Measurements from ENCODE around the gene EPB41L5. TPM values are rescaled to one million over a fixed set of nuclear protein-coding genes. Genes with fewer than 3 reads are reported as not detected.
"Not testable (repeated sequence)": the region's sequence is repeated elsewhere in the genome, so short reads cannot be mapped to it uniquely, and the experiment has no call there.

EPB41L5 gene
- total and polyA plus RNA-seq, 5 donors from 2014 or later: 2.8 to 5.4 (median 3.6) TPM

- H3K4me1 ChIP-seq (ENCODE audit: control insufficient read depth, insufficient read depth, low read length, poor library complexity, severe bottlenecking); DNase-seq; H3K9me3 Mint-ChIP-seq; H3K36me3 ChIP-seq (ENCODE audit: control insufficient read depth, insufficient read depth, low read length); H3K27me3 Mint-ChIP-seq; H3K4me3 ChIP-seq (ENCODE audit: low read depth, low read length); H3K27ac ChIP-seq (ENCODE audit: insufficient read depth, low read length, poor library complexity, severe bottlenecking); H3K27ac Mint-ChIP-seq; H3K4me1 Mint-ChIP-seq; ATAC-seq (ENCODE audit: low read depth in 2 of 2); H3K27me3 ChIP-seq (ENCODE audit: control insufficient read depth, insufficient read depth, low read length); H3K4me3 Mint-ChIP-seq; H3K9me3 ChIP-seq (ENCODE audit: control insufficient read depth in 2 of 2, low read length in 2 of 2); H3K36me3 Mint-ChIP-seq: not testable (repeated sequence)
Measured at GRCh38 chr2:120068040-120068658, 55.3 kb downstream of the EPB41L5 start.

- H3K4me1 Mint-ChIP-seq: no peaks in the 10 kb centered on the region
- no peaks in the 10 kb centered on the region for H3K27me3 Mint-ChIP-seq
- H3K27ac Mint-ChIP-seq: no peak overlapping the region
- H3K9me3 Mint-ChIP-seq: peaks cover 0 to 4% (median 0%) of the 10 kb centered on the region in 7 donors
- peaks cover 7% of the 10 kb centered on the region for H3K36me3 Mint-ChIP-seq
- H3K4me3 Mint-ChIP-seq: no peak overlapping the region
- no peak overlapping the region for H3K4me3 ChIP-seq (ENCODE audit: low read depth, low read length)
- H3K9me3 ChIP-seq (ENCODE audit: control insufficient read depth in 2 of 2, low read length in 2 of 2): no peaks in the 10 kb centered on the region
- no peaks in the 10 kb centered on the region for H3K4me1 ChIP-seq (ENCODE audit: control insufficient read depth, insufficient read depth, low read length, poor library complexity, severe bottlenecking)
- no peaks in the 10 kb centered on the region for H3K27me3 ChIP-seq (ENCODE audit: control insufficient read depth, insufficient read depth, low read length)
- H3K27ac ChIP-seq (ENCODE audit: insufficient read depth, low read length, poor library complexity, severe bottlenecking): no peak overlapping the region
- no peaks in the 10 kb centered on the region for H3K36me3 ChIP-seq (ENCODE audit: control insufficient read depth, insufficient read depth, low read length)
- ATAC-seq (ENCODE audit: low read depth in 2 of 2) (no peak), DNase-seq (no peak)
Measured at GRCh38 chr2:120075545-120075944, 62.7 kb downstream of the EPB41L5 start.

GRCh38 chr2:120077896-120078295 lies 65.0 kb downstream of the EPB41L5 start:
- ATAC-seq (ENCODE audit: low read depth in 2 of 2) (no peak), DNase-seq (no peak)
- no peaks in the 10 kb centered on the region for H3K4me1 ChIP-seq (ENCODE audit: control insufficient read depth, insufficient read depth, low read length, poor library complexity, severe bottlenecking)
- Mint-ChIP-seq H3K36me3 (peaks cover 14% of the 10 kb centered on the region), H3K27me3 (no peaks in the 10 kb centered on the region), H3K4me1 (peaks cover 0 to 3% (median 0%) of the 10 kb centered on the region in 4 donors), H3K4me3 (no peak overlapping the region), H3K9me3 (peaks cover 0 to 4% (median 0%) of the 10 kb centered on the region in 7 donors), H3K27ac (no peak overlapping the region)
- no peaks in the 10 kb centered on the region for H3K36me3 ChIP-seq (ENCODE audit: control insufficient read depth, insufficient read depth, low read length)
- H3K9me3 ChIP-seq (ENCODE audit: control insufficient read depth in 2 of 2, low read length in 2 of 2): no peaks in the 10 kb centered on the region
- H3K27ac ChIP-seq (ENCODE audit: insufficient read depth, low read length, poor library complexity, severe bottlenecking): no peak overlapping the region
- H3K27me3 ChIP-seq (ENCODE audit: control insufficient read depth, insufficient read depth, low read length): no peaks in the 10 kb centered on the region
- no peak overlapping the region for H3K4me3 ChIP-seq (ENCODE audit: low read depth, low read length)

GRCh38 chr2:120079647-120080046 lies 66.8 kb downstream of the EPB41L5 start:
- Histone ChIP-seq H3K27me3 (ENCODE audit: control insufficient read depth, insufficient read depth, low read length) (no peaks in the 10 kb centered on the region), H3K4me3 (ENCODE audit: low read depth, low read length) (no peak overlapping the region), H3K36me3 (ENCODE audit: control insufficient read depth, insufficient read depth, low read length) (no peaks in the 10 kb centered on the region), H3K4me1 (ENCODE audit: control insufficient read depth, insufficient read depth, low read length, poor library complexity, severe bottlenecking) (no peaks in the 10 kb centered on the region), H3K27ac (ENCODE audit: insufficient read depth, low read length, poor library complexity, severe bottlenecking) (no peak overlapping the region), H3K9me3 (ENCODE audit: control insufficient read depth in 2 of 2, low read length in 2 of 2) (no peaks in the 10 kb centered on the region)
- ATAC-seq (ENCODE audit: low read depth in 2 of 2): no peak
- Mint-ChIP-seq H3K27me3 (no peaks in the 10 kb centered on the region), H3K4me1 (peaks cover 0 to 4% (median 0%) of the 10 kb centered on the region in 4 donors), H3K4me3 (no peak overlapping the region), H3K9me3 (peaks cover 0 to 7% (median 0%) of the 10 kb centered on the region in 7 donors), H3K36me3 (peaks cover 19% of the 10 kb centered on the region), H3K27ac (no peak overlapping the region)
- DNase-seq: no peak

GRCh38 chr2:120091436-120091835 lies 78.6 kb downstream of the EPB41L5 start:
- Mint-ChIP-seq H3K27ac (no peak overlapping the region), H3K9me3 (no peaks in the 10 kb centered on the region), H3K4me1 (peaks cover 0 to 5% (median 0%) of the 10 kb centered on the region in 4 donors), H3K4me3 (no peak overlapping the region), H3K36me3 (peaks cover 25% of the 10 kb centered on the region), H3K27me3 (no peaks in the 10 kb centered on the region)
- no peak for ATAC-seq (ENCODE audit: low read depth in 2 of 2)
- Histone ChIP-seq H3K4me3 (ENCODE audit: low read depth, low read length) (no peak overlapping the region), H3K4me1 (ENCODE audit: control insufficient read depth, insufficient read depth, low read length, poor library complexity, severe bottlenecking) (no peaks in the 10 kb centered on the region), H3K27ac (ENCODE audit: insufficient read depth, low read length, poor library complexity, severe bottlenecking) (no peak overlapping the region), H3K36me3 (ENCODE audit: control insufficient read depth, insufficient read depth, low read length) (no peaks in the 10 kb centered on the region), H3K9me3 (ENCODE audit: control insufficient read depth in 2 of 2, low read length in 2 of 2) (no peaks in the 10 kb centered on the region), H3K27me3 (ENCODE audit: control insufficient read depth, insufficient read depth, low read length) (no peaks in the 10 kb centered on the region)
- no peak for DNase-seq

GRCh38 chr2:120094795-120095194 lies 81.9 kb downstream of the EPB41L5 start:
- no peak overlapping the region for H3K4me3 Mint-ChIP-seq
- H3K9me3 Mint-ChIP-seq: no peaks in the 10 kb centered on the region
- H3K36me3 ChIP-seq (ENCODE audit: control insufficient read depth, insufficient read depth, low read length): no peaks in the 10 kb centered on the region
- H3K27ac Mint-ChIP-seq: no peak overlapping the region
- no peaks in the 10 kb centered on the region for H3K27me3 Mint-ChIP-seq
- DNase-seq (no peak), ATAC-seq (ENCODE audit: low read depth in 2 of 2) (no peak)
- no peak overlapping the region for H3K27ac ChIP-seq (ENCODE audit: insufficient read depth, low read length, poor library complexity, severe bottlenecking)
- H3K4me1 Mint-ChIP-seq: peaks cover 0 to 5% (median 0%) of the 10 kb centered on the region in 4 donors
- H3K4me1 ChIP-seq (ENCODE audit: control insufficient read depth, insufficient read depth, low read length, poor library complexity, severe bottlenecking): no peaks in the 10 kb centered on the region
- H3K4me3 ChIP-seq (ENCODE audit: low read depth, low read length): no peak overlapping the region
- H3K9me3 ChIP-seq (ENCODE audit: control insufficient read depth in 2 of 2, low read length in 2 of 2): no peaks in the 10 kb centered on the region
- H3K36me3 Mint-ChIP-seq: peaks cover 15% of the 10 kb centered on the region
- no peaks in the 10 kb centered on the region for H3K27me3 ChIP-seq (ENCODE audit: control insufficient read depth, insufficient read depth, low read length)

- no peak overlapping the region for H3K4me3 Mint-ChIP-seq
- H3K27me3 Mint-ChIP-seq: no peaks in the 10 kb centered on the region
- H3K36me3 Mint-ChIP-seq: peaks cover 22% of the 10 kb centered on the region
Measured at GRCh38 chr2:120100627-120101026, 87.8 kb downstream of the EPB41L5 start.

More at GRCh38 chr2:120100627-120101026, 87.8 kb downstream of the EPB41L5 start:
- Histone ChIP-seq H3K4me3 (ENCODE audit: low read depth, low read length) (no peak overlapping the region), H3K4me1 (ENCODE audit: control insufficient read depth, insufficient read depth, low read length, poor library complexity, severe bottlenecking) (no peaks in the 10 kb centered on the region), H3K27me3 (ENCODE audit: control insufficient read depth, insufficient read depth, low read length) (no peaks in the 10 kb centered on the region), H3K36me3 (ENCODE audit: control insufficient read depth, insufficient read depth, low read length) (no peaks in the 10 kb centered on the region), H3K27ac (ENCODE audit: insufficient read depth, low read length, poor library complexity, severe bottlenecking) (no peak overlapping the region), H3K9me3 (ENCODE audit: control insufficient read depth in 2 of 2, low read length in 2 of 2) (no peaks in the 10 kb centered on the region)
- DNase-seq: no peak
- H3K27ac Mint-ChIP-seq: no peak overlapping the region
- peaks cover 0 to 1% (median 0%) of the 10 kb centered on the region in 7 donors for H3K9me3 Mint-ChIP-seq
- ATAC-seq (ENCODE audit: low read depth in 2 of 2): no peak
- peaks cover 0 to 9% (median under 1%) of the 10 kb centered on the region in 4 donors for H3K4me1 Mint-ChIP-seq
